HL-60/S4 (cell line): ENCODE measurements around the gene GRWD1.
"Not testable (repeated sequence)": the region's sequence is repeated elsewhere in the genome, so short reads cannot be mapped to it uniquely, and the experiment has no call there.

Experiments used
- in situ Hi-C: fragments of 300-500 bp; cut with MboI; formaldehyde crosslinking; loops from 2 replicates; pipeline ENCODE4 v1.14.3; 2022; ENCODE audit warnings: low sequenced_read_pairs

Gene GRWD1

GRCh38 chr19:48477698-48478338 is 32.0 kb downstream of the GRWD1 start:
- in situ Hi-C loops: no loop called here

GRCh38 chr19:48478339-48479256 is 32.8 kb downstream of the GRWD1 start:
- in situ Hi-C loops: no loop called here

- in situ Hi-C loops: no loop called here
Observed at GRCh38 chr19:48479686-48480085, 33.9 kb downstream of the GRWD1 start.

GRCh38 chr19:48480183-48480557 is 34.4 kb downstream of the GRWD1 start:
- in situ Hi-C loops: no loop called here

- in situ Hi-C loops: no loop called here
Observed at GRCh38 chr19:48480558-48481500, 35.0 kb downstream of the GRWD1 start.

GRCh38 chr19:48481846-48482639 is 36.3 kb downstream of the GRWD1 start:
- in situ Hi-C loops: no loop called here

GRCh38 chr19:48483301-48483700 is 37.5 kb downstream of the GRWD1 start:
- in situ Hi-C loops: no loop called here

GRCh38 chr19:48484247-48484893 is 38.6 kb downstream of the GRWD1 start:
- in situ Hi-C loops: no loop called here

- in situ Hi-C loops: no loop called here
Observed at GRCh38 chr19:48484931-48485612, 39.3 kb downstream of the GRWD1 start.

GRCh38 chr19:48486706-48487105 is 40.9 kb downstream of the GRWD1 start:
- in situ Hi-C loops: not testable (repeated sequence)

GRCh38 chr19:48487544-48487943 is 41.8 kb downstream of the GRWD1 start:
- in situ Hi-C loops: no loop called here

GRCh38 chr19:48487948-48488347 is 42.2 kb downstream of the GRWD1 start:
- in situ Hi-C loops: no loop called here

- in situ Hi-C loops: not testable (repeated sequence)
Observed at GRCh38 chr19:48488478-48488877, 42.7 kb downstream of the GRWD1 start.

GRCh38 chr19:48489608-48490216 is 43.9 kb downstream of the GRWD1 start:
- in situ Hi-C loops: no loop called here

- in situ Hi-C loops: no loop called here
Observed at GRCh38 chr19:48490981-48491792, 45.4 kb downstream of the GRWD1 start.

- in situ Hi-C loops: no loop called here
Observed at GRCh38 chr19:48491793-48492123, 46.0 kb downstream of the GRWD1 start.

GRCh38 chr19:48492925-48493717 is 47.3 kb downstream of the GRWD1 start:
- in situ Hi-C loops: no loop called here
